Measurements from ENCODE around the gene ASTN1.

DNA sequence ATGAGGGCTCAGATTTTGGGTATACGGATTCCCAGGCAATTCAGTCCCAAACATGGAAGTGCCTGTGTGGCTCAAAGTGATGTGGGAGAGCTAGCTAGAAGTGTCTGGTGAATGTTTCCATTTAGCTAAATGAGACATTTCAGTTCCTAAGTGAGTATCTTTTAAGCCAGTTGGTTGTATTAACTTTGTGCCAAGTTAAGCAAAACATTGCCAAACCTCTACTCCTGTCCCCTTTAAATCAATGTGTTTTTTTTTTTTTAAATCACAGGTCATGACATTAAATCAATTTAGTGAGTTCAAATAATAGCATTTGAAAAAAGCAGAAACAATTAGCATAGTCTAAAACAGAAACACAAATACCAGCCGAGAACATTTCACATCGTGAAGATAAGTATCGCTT lies 230.1 kb downstream of the ASTN1 start:
- TF ChIP-seq, protein P1, sequence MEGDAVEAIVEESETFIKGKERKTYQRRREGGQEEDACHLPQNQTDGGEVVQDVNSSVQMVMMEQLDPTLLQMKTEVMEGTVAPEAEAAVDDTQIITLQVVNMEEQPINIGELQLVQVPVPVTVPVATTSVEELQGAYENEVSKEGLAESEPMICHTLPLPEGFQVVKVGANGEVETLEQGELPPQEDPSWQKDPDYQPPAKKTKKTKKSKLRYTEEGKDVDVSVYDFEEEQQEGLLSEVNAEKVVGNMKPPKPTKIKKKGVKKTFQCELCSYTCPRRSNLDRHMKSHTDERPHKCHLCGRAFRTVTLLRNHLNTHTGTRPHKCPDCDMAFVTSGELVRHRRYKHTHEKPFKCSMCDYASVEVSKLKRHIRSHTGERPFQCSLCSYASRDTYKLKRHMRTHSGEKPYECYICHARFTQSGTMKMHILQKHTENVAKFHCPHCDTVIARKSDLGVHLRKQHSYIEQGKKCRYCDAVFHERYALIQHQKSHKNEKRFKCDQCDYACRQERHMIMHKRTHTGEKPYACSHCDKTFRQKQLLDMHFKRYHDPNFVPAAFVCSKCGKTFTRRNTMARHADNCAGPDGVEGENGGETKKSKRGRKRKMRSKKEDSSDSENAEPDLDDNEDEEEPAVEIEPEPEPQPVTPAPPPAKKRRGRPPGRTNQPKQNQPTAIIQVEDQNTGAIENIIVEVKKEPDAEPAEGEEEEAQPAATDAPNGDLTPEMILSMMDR (IDR thresholded peaks at IDR 0.05), result no peak
- no peak for TF ChIP-seq POLR2A (IDR thresholded peaks at IDR 0.05)

All from heart left ventricle (tissue), 13 donors.